ENCODE results near the gene UBL7. TPM values are rescaled to one million over a fixed set of nuclear protein-coding genes. Genes with fewer than 3 reads are reported as not detected.

The UBL7 gene
- total RNA-seq, 1 experiment from 2014 or later = 47.5 TPM

GRCh38 chr15:74421302-74422245 is 39.4 kb downstream of the UBL7 start:
- Histone ChIP-seq H3K23me2 (ENCODE audit: insufficient read length, low read depth, low read length, poor library complexity, severe bottlenecking) (no peaks in the 10 kb centered on the region), H3K79me1 (ENCODE audit: insufficient read depth, low read depth, low read length, poor library complexity, severe bottlenecking) (no peaks in the 10 kb centered on the region), H3T11ph (ENCODE audit: low read length) (no peak overlapping the region), H3K4ac (ENCODE audit: low read depth, low read length) (no peak overlapping the region), H3K79me2 (ENCODE audit: insufficient read depth, low read length) (0 out of 2 replicates have a peak, but pooled peaks cover 2% of the 10 kb centered on the region), H3K27me3 (ENCODE audit: insufficient read depth, low read length) (no peaks in the 10 kb centered on the region), H3K14ac (ENCODE audit: insufficient read depth, low read length) (0 out of 2 replicates have a peak overlapping the region, but pooled peaks have one; percentile 60), H2AFZ (ENCODE audit: low read length) (no peak overlapping the region), H2BK12ac (ENCODE audit: insufficient read length, low read depth, low read length) (no peak overlapping the region), H3K27ac (ENCODE audit: insufficient read length, low read depth, low read length) (no peak overlapping the region), H2BK15ac (ENCODE audit: low read depth, low read length) (no peak overlapping the region), H4K20me1 (ENCODE audit: control insufficient read depth, insufficient read depth, insufficient read length) (no peaks in the 10 kb centered on the region), H3K18ac (ENCODE audit: insufficient read length, low read depth, low read length) (no peak overlapping the region), H3K4me2 (ENCODE audit: insufficient read depth, insufficient read length, low read length) (no peak overlapping the region), H2BK20ac (ENCODE audit: low read depth, low read length, poor library complexity, severe bottlenecking) (no peak overlapping the region), H3K23ac (ENCODE audit: insufficient read length, low read depth, low read length) (no peak overlapping the region), H2AK5ac (ENCODE audit: insufficient read length, low read length) (no peak overlapping the region), H2BK5ac (ENCODE audit: insufficient read length, low read length) (no peak overlapping the region), H3K9ac (ENCODE audit: extremely low read depth, insufficient read length, low read length) (no peak overlapping the region), H4K5ac (ENCODE audit: insufficient read length, low read depth, low read length) (no peak overlapping the region), H3K4me1 (ENCODE audit: insufficient read depth, low read length) (peaks cover 7% of the 10 kb centered on the region; the same call in 1 of the 2 replicates), H3K56ac (ENCODE audit: insufficient read length, low read depth, low read length) (no peak overlapping the region), H4K8ac (replicated peaks; ENCODE audit: insufficient read length, low read depth, low read length) (no peak overlapping the region), H2BK120ac (ENCODE audit: low read depth, low read length, poor library complexity, severe bottlenecking) (no peak overlapping the region), H3K9me3 (ENCODE audit: control insufficient read depth, low read depth, low read length) (no peaks in the 10 kb centered on the region), H4K91ac (ENCODE audit: insufficient read length, low read depth, low read length) (no peak overlapping the region)
- Mint-ChIP-seq H3K9me3 (no peaks in the 10 kb centered on the region), H3K27me3 (ENCODE audit: low read depth) (peaks cover 2% of the 10 kb centered on the region; the same call in 1 of the 2 replicates), H3K36me3 (ENCODE audit: insufficient read depth in 1 of 3, low read depth in 3 of 3) (no peaks in the 10 kb centered on the region; a peak in 3 of 7 replicates), H3K4me1 (peaks cover 29 to 42% of the 10 kb centered on the region in 2 experiments), H3K27ac (peak overlapping the region in 2 of 3 experiments; percentile 12 to 68; a peak in 3 of 7 replicates), H3K4me3 (no peak overlapping the region)
- TF ChIP-seq, protein P1, sequence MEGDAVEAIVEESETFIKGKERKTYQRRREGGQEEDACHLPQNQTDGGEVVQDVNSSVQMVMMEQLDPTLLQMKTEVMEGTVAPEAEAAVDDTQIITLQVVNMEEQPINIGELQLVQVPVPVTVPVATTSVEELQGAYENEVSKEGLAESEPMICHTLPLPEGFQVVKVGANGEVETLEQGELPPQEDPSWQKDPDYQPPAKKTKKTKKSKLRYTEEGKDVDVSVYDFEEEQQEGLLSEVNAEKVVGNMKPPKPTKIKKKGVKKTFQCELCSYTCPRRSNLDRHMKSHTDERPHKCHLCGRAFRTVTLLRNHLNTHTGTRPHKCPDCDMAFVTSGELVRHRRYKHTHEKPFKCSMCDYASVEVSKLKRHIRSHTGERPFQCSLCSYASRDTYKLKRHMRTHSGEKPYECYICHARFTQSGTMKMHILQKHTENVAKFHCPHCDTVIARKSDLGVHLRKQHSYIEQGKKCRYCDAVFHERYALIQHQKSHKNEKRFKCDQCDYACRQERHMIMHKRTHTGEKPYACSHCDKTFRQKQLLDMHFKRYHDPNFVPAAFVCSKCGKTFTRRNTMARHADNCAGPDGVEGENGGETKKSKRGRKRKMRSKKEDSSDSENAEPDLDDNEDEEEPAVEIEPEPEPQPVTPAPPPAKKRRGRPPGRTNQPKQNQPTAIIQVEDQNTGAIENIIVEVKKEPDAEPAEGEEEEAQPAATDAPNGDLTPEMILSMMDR (conservative IDR thresholded peaks at IDR 0.05) = no peak
- no CpG with 5 or more reads among the region's 20 CpGs for WGBS (ENCODE audit: extremely low coverage, insufficient read length, low lambda C conversion rate)
- no peak for DNase-seq

Data from H9 (cell line).